ENCODE data around the gene CYTH4. TPM values are rescaled to one million over a fixed set of nuclear protein-coding genes. Genes with fewer than 3 reads are reported as not detected.

CYTH4 gene
- total RNA-seq, 1 experiment from 2014 or later = 0.15 TPM

DNA sequence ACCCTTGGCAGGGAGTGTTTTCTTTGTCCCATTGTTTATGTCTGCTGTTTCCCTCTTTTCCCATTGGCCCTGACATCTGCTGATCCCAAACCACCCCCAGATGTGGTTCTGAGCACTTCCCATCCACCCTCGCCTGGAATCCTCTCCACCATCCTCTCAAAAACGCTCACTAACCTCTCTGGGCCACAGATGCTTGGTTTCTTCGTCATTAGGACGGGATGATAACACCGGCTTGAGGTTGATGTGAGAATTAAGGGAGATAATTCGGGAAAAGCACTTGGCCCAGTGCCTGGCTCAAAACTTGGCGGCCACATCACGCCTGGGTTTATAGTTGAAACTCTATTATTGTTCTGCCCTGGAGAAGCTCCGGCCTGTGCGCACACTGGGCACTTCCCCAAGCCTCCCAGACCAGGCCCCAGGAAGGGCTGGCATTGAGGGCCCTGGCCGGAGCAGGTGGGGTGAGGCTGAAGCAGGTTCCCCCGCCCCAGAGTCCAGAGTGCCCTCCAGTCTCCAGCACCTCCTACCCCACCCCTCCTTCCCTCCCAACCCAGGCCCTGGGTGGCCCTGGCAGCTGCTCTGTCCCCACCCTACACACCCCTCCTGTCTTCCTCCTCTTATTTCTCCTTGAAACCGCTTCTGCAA, 63.7 kb downstream of the CYTH4 start (continued):
- TF ChIP-seq NR2C2 (CRISPR knock-in tag; IDR thresholded peaks at IDR 0.05) (no peak), SMAD4 (CRISPR knock-in tag; IDR thresholded peaks at IDR 0.05) (no peak), ZNF281 (CRISPR knock-in tag; IDR thresholded peaks at IDR 0.05) (no peak), ZBTB21 (CRISPR knock-in tag; IDR thresholded peaks at IDR 0.05; ENCODE audit: borderline replicate concordance) (no peak), JUN (CRISPR knock-in tag; IDR thresholded peaks at IDR 0.05) (no peak), ZNF219 (CRISPR knock-in tag; IDR thresholded peaks at IDR 0.05; ENCODE audit: borderline replicate concordance) (no peak)
- TF ChIP-seq, protein P1, sequence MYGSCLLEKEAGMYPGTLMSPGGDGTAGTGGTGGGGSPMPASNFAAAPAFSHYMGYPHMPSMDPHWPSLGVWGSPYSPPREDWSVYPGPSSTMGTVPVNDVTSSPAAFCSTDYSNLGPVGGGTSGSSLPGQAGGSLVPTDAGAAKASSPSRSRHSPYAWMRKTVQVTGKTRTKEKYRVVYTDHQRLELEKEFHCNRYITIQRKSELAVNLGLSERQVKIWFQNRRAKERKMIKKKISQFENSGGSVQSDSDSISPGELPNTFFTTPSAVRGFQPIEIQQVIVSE (CRISPR knock-in tag; IDR thresholded peaks at IDR 0.05; ENCODE audit: borderline replicate concordance) = no peak

GRCh38 chr22:37346505-37346895, 64.2 kb downstream of the CYTH4 start:
- no peak for DNase-seq (ENCODE audit: low spot score)
- ChIA-PET CTCF (no interaction called here), POLR2A (no interaction called here)
- no peak overlapping the region for H3K27ac Mint-ChIP-seq
- no peaks in the 10 kb centered on the region for H3K9me3 Mint-ChIP-seq
- H3K4me1 Mint-ChIP-seq = peaks cover 14% of the 10 kb centered on the region
- no peak for ATAC-seq
- peaks cover 5% of the 10 kb centered on the region; the same call in 1 of the 2 replicates for H3K27me3 Mint-ChIP-seq (ENCODE audit: low read depth)
- H3K4me3 Mint-ChIP-seq = no peak overlapping the region
- no peaks in the 10 kb centered on the region for H3K36me3 Mint-ChIP-seq
- TF ChIP-seq, protein P2, sequence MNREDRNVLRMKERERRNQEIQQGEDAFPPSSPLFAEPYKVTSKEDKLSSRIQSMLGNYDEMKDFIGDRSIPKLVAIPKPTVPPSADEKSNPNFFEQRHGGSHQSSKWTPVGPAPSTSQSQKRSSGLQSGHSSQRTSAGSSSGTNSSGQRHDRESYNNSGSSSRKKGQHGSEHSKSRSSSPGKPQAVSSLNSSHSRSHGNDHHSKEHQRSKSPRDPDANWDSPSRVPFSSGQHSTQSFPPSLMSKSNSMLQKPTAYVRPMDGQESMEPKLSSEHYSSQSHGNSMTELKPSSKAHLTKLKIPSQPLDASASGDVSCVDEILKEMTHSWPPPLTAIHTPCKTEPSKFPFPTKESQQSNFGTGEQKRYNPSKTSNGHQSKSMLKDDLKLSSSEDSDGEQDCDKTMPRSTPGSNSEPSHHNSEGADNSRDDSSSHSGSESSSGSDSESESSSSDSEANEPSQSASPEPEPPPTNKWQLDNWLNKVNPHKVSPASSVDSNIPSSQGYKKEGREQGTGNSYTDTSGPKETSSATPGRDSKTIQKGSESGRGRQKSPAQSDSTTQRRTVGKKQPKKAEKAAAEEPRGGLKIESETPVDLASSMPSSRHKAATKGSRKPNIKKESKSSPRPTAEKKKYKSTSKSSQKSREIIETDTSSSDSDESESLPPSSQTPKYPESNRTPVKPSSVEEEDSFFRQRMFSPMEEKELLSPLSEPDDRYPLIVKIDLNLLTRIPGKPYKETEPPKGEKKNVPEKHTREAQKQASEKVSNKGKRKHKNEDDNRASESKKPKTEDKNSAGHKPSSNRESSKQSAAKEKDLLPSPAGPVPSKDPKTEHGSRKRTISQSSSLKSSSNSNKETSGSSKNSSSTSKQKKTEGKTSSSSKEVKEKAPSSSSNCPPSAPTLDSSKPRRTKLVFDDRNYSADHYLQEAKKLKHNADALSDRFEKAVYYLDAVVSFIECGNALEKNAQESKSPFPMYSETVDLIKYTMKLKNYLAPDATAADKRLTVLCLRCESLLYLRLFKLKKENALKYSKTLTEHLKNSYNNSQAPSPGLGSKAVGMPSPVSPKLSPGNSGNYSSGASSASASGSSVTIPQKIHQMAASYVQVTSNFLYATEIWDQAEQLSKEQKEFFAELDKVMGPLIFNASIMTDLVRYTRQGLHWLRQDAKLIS (CRISPR knock-in tag; IDR thresholded peaks at IDR 0.05; ENCODE audit: borderline replicate concordance) = no peak
- TF ChIP-seq CREM (CRISPR knock-in tag; IDR thresholded peaks at IDR 0.05) (no peak), FOXP1 (CRISPR knock-in tag; IDR thresholded peaks at IDR 0.05; ENCODE audit: borderline replicate concordance) (no peak), ZNF671 (CRISPR knock-in tag; IDR thresholded peaks at IDR 0.05) (no peak), NR1H2 (CRISPR knock-in tag; IDR thresholded peaks at IDR 0.05) (no peak), CBFB (CRISPR knock-in tag; IDR thresholded peaks at IDR 0.05; ENCODE audit: low read depth) (no peak), IRF1 (CRISPR knock-in tag; IDR thresholded peaks at IDR 0.05) (no peak), HMGXB4 (CRISPR knock-in tag; IDR thresholded peaks at IDR 0.05) (no peak), JUN (CRISPR knock-in tag; IDR thresholded peaks at IDR 0.05) (no peak), ZNF317 (CRISPR knock-in tag; IDR thresholded peaks at IDR 0.05; ENCODE audit: borderline replicate concordance, low read depth) (no peak), ZNF512 (CRISPR knock-in tag; IDR thresholded peaks at IDR 0.05; ENCODE audit: borderline replicate concordance) (no peak), AR (CRISPR knock-in tag; IDR thresholded peaks at IDR 0.05) (no peak), SOX15 (CRISPR knock-in tag; IDR thresholded peaks at IDR 0.05) (no peak)
